Activated CD8-positive, alpha-beta T cell treated with anti-CD3 and anti-CD28 coated beads, Interleukin-2, amount 10 ng/mL, durations not matched to agents 7 days and 5 days (primary cell): Measurements from ENCODE around the gene ADGRB2. TPM values are rescaled to one million over a fixed set of nuclear protein-coding genes. Genes with fewer than 3 reads are reported as not detected.
A peak's percentile ranks its signal among the peaks of the same experiment; 100 is the strongest.

Source experiments
- ATAC-seq: fragments of 150-1000 bp; cut with Tn5 transposase; one replicate; pipeline ENCODE4 v1.10.0; 2021; ENCODE audit warnings: moderate library complexity
- CTCF ChIA-PET: fragments of 350-600 bp; sonication (Branson Sonifier 250); formaldehyde crosslinking; loops from one replicate; lab custom pipeline; 2021; ENCODE audit warnings: antibody characterized with exemption; lab: Charles Lee
- POLR2A ChIA-PET: fragments of 350-600 bp; sonication (Branson Sonifier 250); formaldehyde crosslinking; loops from one replicate; lab custom pipeline; 2021; ENCODE audit warnings: antibody characterized with exemption; lab: Charles Lee
- DNase-seq: peaks from one replicate; pipeline ENCODE4 v3.0.0-alpha.2; 2020
- H3K27ac Mint-ChIP-seq: one replicate; pipeline ENCODE4 v1.8.0; 2021; ENCODE audit warnings: mild to moderate bottlenecking, mixed read lengths
- H3K27me3 Mint-ChIP-seq: one replicate; pipeline ENCODE4 v1.8.0; 2021; ENCODE audit warnings: low read depth, mixed read lengths
- H3K36me3 Mint-ChIP-seq: one replicate; pipeline ENCODE4 v1.8.0; 2021; ENCODE audit warnings: low read depth, mixed read lengths
- H3K4me1 Mint-ChIP-seq: one replicate; pipeline ENCODE4 v1.8.0; 2021; ENCODE audit warnings: low read depth, mixed read lengths
- H3K4me3 Mint-ChIP-seq: one replicate; pipeline ENCODE4 v1.8.0; 2021; ENCODE audit warnings: mild to moderate bottlenecking, mixed read lengths
- H3K9me3 Mint-ChIP-seq: one replicate; pipeline ENCODE4 v1.8.0; 2022; ENCODE audit warnings: mixed read lengths; ENCODE audit not compliant: insufficient read depth
- total RNA-seq, 2 experiments: library from RNA; stranded (reverse); gene quantifications; one replicate each; pipeline ENCODE4 v1.2.3, GENCODE V29; 2021

ADGRB2 gene
- total RNA-seq, 2 experiments from 2014 or later = 0.05 to 0.37 TPM

DNA sequence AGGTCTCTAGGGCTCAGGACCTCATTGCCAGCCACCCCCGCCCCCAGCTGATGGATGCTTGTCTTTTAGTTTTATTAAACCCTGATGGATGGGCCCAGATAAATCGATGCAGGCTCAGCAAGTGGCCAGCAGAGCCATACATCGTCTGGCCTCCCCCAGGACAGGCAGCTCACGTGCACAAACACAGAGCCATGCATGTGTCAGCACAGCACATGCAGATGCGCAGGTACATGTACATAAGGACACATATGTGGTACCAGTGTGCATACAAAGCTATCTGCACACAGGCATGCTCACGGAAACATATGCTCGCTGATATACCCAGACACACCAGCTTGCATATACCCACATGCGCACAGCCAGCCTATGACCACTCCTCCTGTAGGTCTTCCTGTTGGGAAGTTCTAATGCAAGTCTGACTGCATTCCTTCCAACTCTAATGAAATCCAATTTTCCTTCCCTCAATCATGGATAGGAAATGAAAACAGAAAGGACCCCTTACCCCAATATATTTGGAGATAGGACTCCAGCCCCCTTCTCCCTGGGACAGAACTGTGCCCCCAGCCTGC is 61.2 kb downstream of the ADGRB2 start:
- H3K9me3 Mint-ChIP-seq = no peaks in the 10 kb centered on the region
- no peaks in the 10 kb centered on the region for H3K36me3 Mint-ChIP-seq
- peaks cover 45% of the 10 kb centered on the region for H3K27me3 Mint-ChIP-seq
- POLR2A ChIA-PET = interaction anchor here (1.1 kb wide), 1 partner anchor 14 kb away, joined by 3 read pairs; no protein-coding TSS in a partner anchor
- no peak overlapping the region for H3K27ac Mint-ChIP-seq
- CTCF ChIA-PET = interaction anchor here (1.1 to 2.9 kb wide), 2 partner anchors 12 to 86 kb away, joined by 4 to 14 read pairs; no protein-coding TSS in a partner anchor
- DNase-seq (no peak), ATAC-seq (no peak)
- peaks cover 47% of the 10 kb centered on the region for H3K4me1 Mint-ChIP-seq
- H3K4me3 Mint-ChIP-seq = no peak overlapping the region

DNA sequence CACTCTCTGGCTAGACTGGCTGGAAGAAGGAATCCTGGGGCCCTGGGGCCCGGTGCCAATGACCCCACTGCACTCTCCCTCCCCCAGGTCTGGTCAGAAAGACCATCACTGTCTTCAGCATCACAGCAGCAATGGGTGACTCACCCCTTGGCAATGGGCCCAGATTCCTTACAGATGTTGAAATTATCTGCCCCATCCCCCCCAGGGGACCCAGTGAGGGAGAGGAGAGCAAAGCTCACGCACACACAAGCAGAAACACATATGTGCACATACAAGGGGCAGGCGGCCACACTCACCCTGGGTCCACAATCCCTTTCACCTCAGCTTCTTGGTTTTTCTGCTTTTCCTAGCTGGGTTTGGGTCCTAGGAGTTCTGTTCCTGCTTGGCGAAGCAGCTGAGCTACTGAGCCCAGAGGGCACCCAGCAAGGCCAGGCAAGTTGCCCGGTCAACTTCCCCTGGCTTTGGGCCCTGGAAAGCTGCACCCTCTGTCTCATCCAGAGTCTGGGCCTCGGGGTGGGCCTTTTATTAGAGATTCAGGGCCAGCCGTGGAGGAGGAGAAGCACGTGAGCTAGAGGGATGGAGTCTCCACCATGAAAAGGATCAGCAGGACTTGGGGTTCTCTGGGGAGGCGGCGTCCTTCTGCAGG is 62.9 kb downstream of the ADGRB2 start:
- H3K4me1 Mint-ChIP-seq = peaks cover 38% of the 10 kb centered on the region
- DNase-seq = no peak
- POLR2A ChIA-PET = no interaction called here

DNA sequence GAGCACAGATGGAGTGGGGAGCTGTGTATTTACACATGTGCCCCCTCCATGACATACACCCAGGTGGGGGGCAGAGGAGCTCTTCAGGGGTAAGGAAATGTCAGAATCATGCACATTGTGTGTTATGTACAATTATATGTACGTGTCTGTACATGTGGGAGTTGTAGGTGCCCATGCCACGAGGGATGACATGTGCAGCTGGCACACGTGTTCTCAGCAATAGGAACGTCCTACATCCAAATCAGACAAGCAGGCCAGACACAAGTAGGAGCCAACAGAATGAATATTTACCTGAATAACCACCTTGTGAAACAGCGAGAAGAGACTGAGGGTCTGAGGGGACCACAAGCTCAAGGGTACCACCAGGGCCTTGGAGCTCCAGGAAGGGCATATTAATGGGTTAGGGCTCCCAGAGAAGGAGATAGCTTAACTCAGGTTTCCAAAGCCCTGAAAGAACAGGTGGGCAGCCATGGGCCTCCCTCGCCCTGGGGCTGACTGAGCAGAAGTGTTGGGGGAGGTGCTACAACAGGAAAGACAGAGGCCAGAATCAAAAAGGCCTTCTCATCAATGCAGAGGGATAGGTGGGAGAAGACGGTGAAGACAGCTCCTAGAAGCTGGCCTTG is 63.6 kb downstream of the ADGRB2 start:
- no peak overlapping the region for H3K27ac Mint-ChIP-seq
- H3K27me3 Mint-ChIP-seq = peaks cover 34% of the 10 kb centered on the region
- no peak overlapping the region for H3K4me3 Mint-ChIP-seq
- no peak for ATAC-seq
- POLR2A ChIA-PET = interaction anchor here (0.6 kb wide), 1 partner anchor 1579 kb away, joined by 3 read pairs; no protein-coding TSS in a partner anchor
- no peaks in the 10 kb centered on the region for H3K36me3 Mint-ChIP-seq
- H3K4me1 Mint-ChIP-seq = peaks cover 32% of the 10 kb centered on the region
- no peaks in the 10 kb centered on the region for H3K9me3 Mint-ChIP-seq
- no peak for DNase-seq
- CTCF ChIA-PET = interaction anchor here (1.0 to 1.7 kb wide), 3 partner anchors 16 to 88 kb away, joined by 4 to 10 read pairs (median 4); no protein-coding TSS in a partner anchor

More for the DNA sequence above, 62.9 kb downstream of the ADGRB2 start:
- no peak overlapping the region for H3K27ac Mint-ChIP-seq
- H3K9me3 Mint-ChIP-seq = no peaks in the 10 kb centered on the region
- no peak overlapping the region for H3K4me3 Mint-ChIP-seq
- no peaks in the 10 kb centered on the region for H3K36me3 Mint-ChIP-seq
- peaks cover 39% of the 10 kb centered on the region for H3K27me3 Mint-ChIP-seq
- no peak for ATAC-seq
- CTCF ChIA-PET = interaction anchor here (1.4 to 1.7 kb wide), 2 partner anchors 44 to 88 kb away, joined by 4 to 10 read pairs; no protein-coding TSS in a partner anchor

DNA sequence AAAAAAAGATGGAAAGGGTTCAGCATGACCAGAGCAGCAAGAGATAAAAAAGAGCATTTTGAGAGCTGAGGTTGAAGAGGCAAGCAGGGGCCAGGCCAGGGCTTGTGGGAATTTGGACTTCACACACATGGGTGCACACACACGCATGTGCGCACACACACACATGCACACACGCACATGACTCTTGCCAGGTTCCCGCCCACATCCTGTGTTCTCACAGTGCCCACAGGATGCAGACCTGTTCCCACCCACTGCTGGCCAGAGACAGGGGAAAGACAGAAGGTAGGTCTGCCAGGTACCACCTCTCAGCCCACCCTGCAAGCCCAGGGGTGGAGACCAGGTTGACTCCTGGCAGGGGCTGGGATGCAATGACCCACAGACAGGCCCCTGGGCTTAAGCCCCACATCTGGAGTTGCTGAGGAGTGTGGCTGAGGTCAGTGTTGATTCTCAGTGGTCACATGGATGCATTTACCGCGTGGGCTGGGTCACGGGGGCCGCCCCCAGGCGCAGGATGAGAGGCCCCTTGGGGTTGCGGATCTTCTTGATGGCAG is 64.7 kb downstream of the ADGRB2 start:
- no peak overlapping the region for H3K4me3 Mint-ChIP-seq
- ChIA-PET POLR2A (no interaction called here), CTCF (interaction anchor here (1.7 kb wide), 1 partner anchor 89 kb away, joined by 10 read pairs; no protein-coding TSS in a partner anchor)
- DNase-seq (peak; percentile 61), ATAC-seq (peak; percentile 43)
- no peaks in the 10 kb centered on the region for H3K9me3 Mint-ChIP-seq
- peaks cover 20% of the 10 kb centered on the region for H3K4me1 Mint-ChIP-seq
- no peaks in the 10 kb centered on the region for H3K36me3 Mint-ChIP-seq
- H3K27me3 Mint-ChIP-seq = peaks cover 28% of the 10 kb centered on the region
- H3K27ac Mint-ChIP-seq = no peak overlapping the region

DNA sequence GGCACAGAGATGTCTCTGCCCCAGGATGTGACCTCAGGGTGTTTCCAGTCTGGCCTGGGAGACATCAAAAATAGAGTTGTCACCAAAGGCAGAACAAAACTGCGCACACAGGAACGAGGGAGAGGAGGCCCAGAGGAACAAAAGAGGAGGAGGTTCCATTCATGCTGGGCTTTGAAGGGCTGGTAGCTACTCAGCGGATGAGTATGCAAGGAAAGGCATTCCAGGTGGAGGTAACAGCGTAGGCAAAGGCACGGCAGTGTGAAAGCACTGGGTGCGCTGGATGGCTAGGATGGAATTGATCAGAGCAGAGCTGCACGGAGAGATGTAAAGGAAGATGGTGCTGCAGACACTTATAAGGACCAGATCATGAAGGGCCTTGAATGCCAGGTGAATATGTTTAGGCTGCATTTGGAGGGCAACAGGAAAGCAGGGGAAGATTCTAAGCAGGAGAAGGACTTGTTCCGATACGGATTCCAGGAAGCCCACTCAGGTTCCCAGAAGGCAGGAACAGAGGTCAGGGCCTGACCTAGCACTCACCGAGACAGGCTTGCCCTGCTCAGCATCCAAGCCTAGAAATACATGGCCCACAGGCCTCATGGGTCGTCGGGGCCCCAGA is 66.7 kb downstream of the ADGRB2 start:
- no peaks in the 10 kb centered on the region for H3K36me3 Mint-ChIP-seq
- H3K4me1 Mint-ChIP-seq = peaks cover 19% of the 10 kb centered on the region
- CTCF ChIA-PET = interaction anchor here (0.7 kb wide), 1 partner anchor 48 kb away, joined by 3 read pairs; no protein-coding TSS in a partner anchor
- no peaks in the 10 kb centered on the region for H3K9me3 Mint-ChIP-seq
- no peak overlapping the region for H3K4me3 Mint-ChIP-seq
- DNase-seq = no peak
- no peak for ATAC-seq
- H3K27me3 Mint-ChIP-seq = peaks cover 17% of the 10 kb centered on the region
- H3K27ac Mint-ChIP-seq = no peak overlapping the region
- POLR2A ChIA-PET = no interaction called here

DNA sequence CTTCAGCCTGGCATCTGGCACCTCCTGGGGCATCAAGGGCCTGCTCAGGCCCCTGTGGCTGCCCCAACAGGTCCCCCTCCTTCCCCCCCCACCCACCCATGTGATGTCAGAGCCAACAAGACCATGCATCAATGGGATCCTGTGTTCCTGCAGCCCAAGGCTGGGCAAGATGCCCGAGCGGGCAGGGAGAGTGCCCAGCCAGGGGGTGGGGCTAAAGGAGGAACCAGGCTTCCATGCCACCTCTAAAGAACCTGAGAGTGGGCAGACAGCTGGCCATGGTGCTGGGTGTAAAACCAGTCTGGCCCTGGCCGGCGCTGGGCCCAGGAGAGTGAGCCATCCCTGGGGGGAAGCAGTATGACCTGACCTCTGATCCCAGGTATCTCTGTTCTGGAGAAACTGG is 67.9 kb downstream of the ADGRB2 start:
- ChIA-PET POLR2A (no interaction called here), CTCF (interaction anchor here (0.6 kb wide), 1 partner anchor 57 kb away, joined by 3 read pairs; no protein-coding TSS in a partner anchor)
- H3K27ac Mint-ChIP-seq = no peak overlapping the region
- peaks cover 14% of the 10 kb centered on the region for H3K27me3 Mint-ChIP-seq
- peaks cover 19% of the 10 kb centered on the region for H3K4me1 Mint-ChIP-seq
- DNase-seq (no peak), ATAC-seq (no peak)
- no peak overlapping the region for H3K4me3 Mint-ChIP-seq
- H3K36me3 Mint-ChIP-seq = no peaks in the 10 kb centered on the region
- no peaks in the 10 kb centered on the region for H3K9me3 Mint-ChIP-seq

DNA sequence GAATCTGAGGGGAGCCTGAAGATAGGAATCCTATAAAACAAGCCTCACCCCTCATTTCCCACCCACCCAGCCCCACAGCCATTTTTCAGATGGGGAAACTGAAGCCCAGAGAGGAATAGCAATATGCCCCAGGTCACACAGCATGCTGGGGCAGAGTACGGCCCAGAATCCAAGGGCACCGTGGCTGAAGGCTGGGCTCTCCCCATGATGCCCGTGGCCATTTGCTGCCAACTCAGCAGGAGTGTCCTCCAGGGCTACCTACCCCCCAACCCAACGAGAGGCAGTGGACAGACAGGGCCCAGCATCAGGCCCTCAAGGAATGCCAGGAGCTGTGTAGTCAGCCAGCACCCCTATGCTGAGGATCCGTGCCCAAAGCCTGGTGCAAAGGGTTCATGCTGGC is 68.8 kb downstream of the ADGRB2 start:
- peaks cover 11% of the 10 kb centered on the region for H3K4me1 Mint-ChIP-seq
- ChIA-PET POLR2A (no interaction called here), CTCF (no interaction called here)
- no peak overlapping the region for H3K27ac Mint-ChIP-seq
- no peaks in the 10 kb centered on the region for H3K36me3 Mint-ChIP-seq
- no peak overlapping the region for H3K4me3 Mint-ChIP-seq
- DNase-seq (no peak), ATAC-seq (no peak)
- peaks cover 8% of the 10 kb centered on the region for H3K27me3 Mint-ChIP-seq
- H3K9me3 Mint-ChIP-seq = no peaks in the 10 kb centered on the region

DNA sequence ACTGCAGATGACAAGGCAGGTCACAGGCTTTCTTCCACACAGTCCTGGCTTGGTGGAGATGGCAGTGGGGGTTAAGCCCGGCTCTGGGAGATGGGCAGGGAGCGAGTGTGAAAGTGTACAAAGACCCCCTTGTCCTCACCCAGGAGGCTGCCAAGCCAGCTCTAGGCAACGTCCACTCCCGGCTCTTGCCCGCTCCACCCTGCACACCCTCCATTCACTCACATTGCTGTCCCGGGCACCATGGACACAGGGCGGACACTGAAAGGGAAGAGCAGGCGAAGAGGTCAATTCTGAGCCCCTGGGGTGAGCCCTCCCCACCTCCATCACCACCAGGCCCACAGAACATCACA is 69.2 kb downstream of the ADGRB2 start:
- POLR2A ChIA-PET = no interaction called here
- no peak overlapping the region for H3K27ac Mint-ChIP-seq
- CTCF ChIA-PET = interaction anchor here (0.9 kb wide), 1 partner anchor 94 kb away, joined by 4 read pairs; no protein-coding TSS in a partner anchor

DNA sequence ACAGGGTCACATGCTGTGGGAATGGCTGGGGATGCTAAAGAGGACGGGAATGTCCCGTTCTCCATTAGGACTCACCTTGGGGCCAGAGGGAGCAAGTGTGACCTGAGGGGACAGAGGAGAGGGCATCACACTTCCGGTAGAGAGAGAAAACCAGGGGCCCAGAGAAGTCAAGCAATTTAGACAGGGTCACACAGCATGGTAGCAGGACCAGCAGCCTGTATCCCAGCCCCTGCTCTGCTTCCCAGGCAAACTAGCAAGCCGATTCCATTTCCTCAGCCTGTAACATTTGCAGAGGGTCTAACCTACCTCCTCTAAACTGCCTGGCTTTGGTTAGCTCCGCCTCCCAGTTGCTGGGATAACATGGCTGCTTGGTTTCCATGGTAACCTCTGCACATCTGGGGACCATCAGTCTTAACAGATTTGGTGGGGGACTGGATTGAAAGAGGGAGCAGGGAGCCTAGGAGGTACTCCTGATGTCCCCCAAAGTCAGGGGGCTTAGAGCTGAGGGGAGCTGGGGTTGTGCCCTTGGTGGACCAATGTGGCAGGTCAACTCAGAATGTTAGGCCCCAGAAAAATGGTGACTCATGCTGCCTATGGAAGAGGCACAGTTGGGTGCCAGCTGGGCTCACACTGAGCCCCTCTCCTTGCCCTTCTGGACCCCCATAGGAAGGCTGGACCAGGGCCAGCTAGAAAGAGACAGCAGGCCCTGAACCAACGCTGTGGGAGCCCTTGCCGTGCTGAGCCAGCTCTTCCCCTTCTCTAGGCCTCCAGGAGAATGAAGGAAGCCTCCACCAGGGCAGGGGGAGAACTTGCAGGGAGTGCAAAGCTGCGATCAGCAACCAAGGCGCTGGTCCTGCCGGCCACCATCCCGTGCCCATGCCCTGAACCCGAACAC is 69.8 kb downstream of the ADGRB2 start:
- no peak for DNase-seq
- CTCF ChIA-PET = interaction anchor here (0.9 kb wide), 1 partner anchor 95 kb away, joined by 4 read pairs; no protein-coding TSS in a partner anchor
- no peaks in the 10 kb centered on the region for H3K36me3 Mint-ChIP-seq
- no peak overlapping the region for H3K4me3 Mint-ChIP-seq
- H3K4me1 Mint-ChIP-seq = peaks cover 4% of the 10 kb centered on the region
- ATAC-seq = no peak
- POLR2A ChIA-PET = no interaction called here
- H3K9me3 Mint-ChIP-seq = no peaks in the 10 kb centered on the region
- no peak overlapping the region for H3K27ac Mint-ChIP-seq
- peaks cover 8% of the 10 kb centered on the region for H3K27me3 Mint-ChIP-seq

More for the DNA sequence above, 69.2 kb downstream of the ADGRB2 start:
- Mint-ChIP-seq H3K9me3 (no peaks in the 10 kb centered on the region), H3K4me1 (peaks cover 10% of the 10 kb centered on the region), H3K27me3 (peaks cover 8% of the 10 kb centered on the region), H3K36me3 (no peaks in the 10 kb centered on the region), H3K4me3 (no peak overlapping the region)
- ATAC-seq (no peak), DNase-seq (no peak)

DNA sequence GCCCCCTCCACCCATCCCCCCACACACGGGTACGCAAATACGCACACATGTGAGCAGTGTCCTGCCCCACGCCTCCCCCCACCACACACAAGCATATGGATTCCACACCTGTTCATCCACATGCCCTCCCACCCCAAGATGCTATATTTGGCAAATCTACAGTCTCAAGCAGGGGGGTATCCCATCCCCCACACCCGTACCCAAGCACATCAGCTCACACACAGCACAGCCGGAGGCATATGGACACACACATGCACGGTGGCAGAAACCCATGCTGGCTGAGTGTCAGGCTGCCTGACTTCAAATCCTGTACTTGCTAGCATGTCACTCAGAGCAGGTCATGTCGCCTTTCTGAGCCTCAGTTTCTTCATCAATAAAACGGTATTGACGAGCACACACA is 70.9 kb downstream of the ADGRB2 start:
- ChIA-PET POLR2A (no interaction called here), CTCF (no interaction called here)
- no peak overlapping the region for H3K4me3 Mint-ChIP-seq
- ATAC-seq (no peak), DNase-seq (no peak)
- H3K4me1 Mint-ChIP-seq = no peaks in the 10 kb centered on the region
- H3K36me3 Mint-ChIP-seq = no peaks in the 10 kb centered on the region
- no peak overlapping the region for H3K27ac Mint-ChIP-seq
- peaks cover 12% of the 10 kb centered on the region for H3K27me3 Mint-ChIP-seq
- no peaks in the 10 kb centered on the region for H3K9me3 Mint-ChIP-seq

DNA sequence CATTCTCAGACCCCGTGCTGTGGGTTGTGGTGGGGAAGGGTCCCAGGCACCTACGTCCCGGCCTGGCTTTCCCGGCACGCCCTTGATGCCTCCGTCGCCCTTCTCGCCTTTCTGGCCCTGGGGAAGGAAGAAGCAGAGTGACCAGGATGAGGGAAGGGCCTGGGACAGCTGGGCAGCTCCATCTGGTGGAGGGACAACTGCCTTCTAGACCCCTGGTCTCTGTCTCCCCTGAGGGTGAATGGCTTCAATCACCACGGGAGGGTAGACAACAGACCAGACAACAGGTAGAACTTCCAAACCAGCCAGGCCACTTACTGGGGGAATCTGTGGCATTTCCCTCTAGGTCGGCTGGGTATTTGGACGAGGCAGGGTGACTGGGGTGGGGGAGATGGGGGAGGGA is 72.2 kb downstream of the ADGRB2 start:
- ATAC-seq = no peak
- DNase-seq = no peak
- ChIA-PET CTCF (no interaction called here), POLR2A (no interaction called here)
- H3K9me3 Mint-ChIP-seq = no peaks in the 10 kb centered on the region
- peaks cover 6% of the 10 kb centered on the region for H3K27me3 Mint-ChIP-seq
- no peak overlapping the region for H3K4me3 Mint-ChIP-seq
- H3K36me3 Mint-ChIP-seq = no peaks in the 10 kb centered on the region
- H3K27ac Mint-ChIP-seq = no peak overlapping the region
- H3K4me1 Mint-ChIP-seq = no peaks in the 10 kb centered on the region
